ENCODE results near the gene GABBR2. TPM values are rescaled to one million over a fixed set of nuclear protein-coding genes. Genes with fewer than 3 reads are reported as not detected.

Gene GABBR2
- total and polyA plus RNA-seq, 2 of the 8 experiments (the other 6 are each of a cell fraction or from before 2014, with no cell fraction given), result 0.50 to 1.2 TPM

DNA sequence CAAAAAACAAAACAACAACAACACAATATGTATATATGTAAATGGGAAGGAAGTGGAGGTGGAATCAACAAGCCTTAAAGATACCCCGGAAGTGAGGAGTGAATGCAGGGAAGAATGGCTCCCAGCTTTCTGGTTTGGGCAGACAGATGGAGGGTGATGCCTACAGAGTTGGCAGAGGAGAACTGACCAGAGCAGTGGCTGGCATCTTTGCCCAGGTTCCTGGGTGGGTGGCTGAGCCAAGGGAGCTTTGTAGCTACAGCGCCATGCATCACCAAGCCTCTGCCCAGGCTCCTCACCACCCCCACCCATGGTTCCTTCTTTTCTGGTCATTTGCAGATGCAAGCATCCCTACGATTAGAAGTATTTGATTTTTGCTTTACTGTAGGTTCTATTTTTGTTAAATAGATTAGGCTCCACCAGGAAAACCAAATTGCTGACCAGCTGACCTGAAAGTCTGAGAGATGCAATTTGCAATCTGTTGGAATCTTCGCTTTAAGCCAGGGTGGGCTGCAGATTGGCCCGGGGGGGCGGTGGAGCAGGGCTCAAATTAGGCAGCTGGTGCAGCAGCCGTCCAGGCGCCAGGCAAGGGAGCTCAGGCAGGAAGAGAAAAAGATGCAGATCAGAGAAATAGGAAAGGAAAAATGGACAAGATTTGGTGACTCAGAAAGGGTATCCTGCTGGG lies 290.0 kb downstream of the GABBR2 start:
- CTCF ChIA-PET (ENCODE audit: partially characterized antibody), result interaction anchor here (0.7 to 5.0 kb wide), 10 partner anchors 9 to 356 kb away, joined by 3 to 29 read pairs (median 4); no protein-coding TSS in a partner anchor
- Histone ChIP-seq H4K8ac (ENCODE audit: extremely low read depth, insufficient read depth, low read length) (no peak overlapping the region), H3K23me2 (ENCODE audit: low read depth, low read length) (no peaks in the 10 kb centered on the region), H2BK5ac (ENCODE audit: low read depth, low read length) (no peak overlapping the region), H2BK15ac (ENCODE audit: low read length) (no peak overlapping the region), H3K27me3 (replicated peaks in 1 of 4; ENCODE audit: control insufficient read depth in 3 of 4, extremely low read depth in 1 of 4, insufficient read depth in 3 of 4, low read length in 3 of 4) (no peaks in the 10 kb centered on the region), H3K4me1 (replicated peaks in 1 of 4; ENCODE audit: control insufficient read depth in 3 of 4, insufficient read depth in 4 of 4, low read length in 3 of 4) (peaks cover 0 to 2% (median under 1%) of the 10 kb centered on the region in 4 experiments; a peak in 1 of 7 replicates), H3K36me3 (ENCODE audit: control insufficient read depth in 2 of 4, insufficient read depth in 4 of 4, low read length in 3 of 4) (no peaks in the 10 kb centered on the region), H3K18ac (ENCODE audit: extremely low read depth, low read length) (no peak overlapping the region), H2AK5ac (ENCODE audit: low read depth, low read length) (no peak overlapping the region), H3K9ac (replicated peaks in 1 of 4; ENCODE audit: extremely low read depth in 1 of 4, low read depth in 3 of 4, low read length in 3 of 4) (no peak overlapping the region), H3K27ac (ENCODE audit: low read depth, low read length) (no peak overlapping the region), H3K79me2 (ENCODE audit: control insufficient read depth in 1 of 2, insufficient read depth in 2 of 2, low read length in 2 of 2) (no peaks in the 10 kb centered on the region), H4K20me1 (replicated peaks in 1 of 2; ENCODE audit: control insufficient read depth in 1 of 2, insufficient read depth in 2 of 2, low read length in 2 of 2) (no peaks in the 10 kb centered on the region), H3K4me3 (ENCODE audit: extremely low read depth in 1 of 4, insufficient read depth in 2 of 4, low read depth in 3 of 4, low read length in 4 of 4) (no peak overlapping the region), H2BK12ac (ENCODE audit: low read depth, low read length) (no peak overlapping the region), H3K79me1 (ENCODE audit: low read depth, low read length) (no peaks in the 10 kb centered on the region), H3K4me2 (ENCODE audit: insufficient read depth in 1 of 2, low read depth in 2 of 2, low read length in 2 of 2) (no peak overlapping the region), H2BK120ac (replicated peaks; ENCODE audit: low read depth, low read length) (no peak overlapping the region), H3K14ac (ENCODE audit: insufficient read length) (no peak overlapping the region), H3K56ac (replicated peaks; ENCODE audit: insufficient read length, low read depth, low read length) (no peak overlapping the region), H3K4ac (replicated peaks; ENCODE audit: insufficient read length, low read depth, low read length) (no peak overlapping the region), H4K5ac (ENCODE audit: insufficient read length, low read depth, low read length) (no peak overlapping the region), H3K23ac (ENCODE audit: insufficient read length) (no peak overlapping the region), H2AFZ (ENCODE audit: low read length) (no peak overlapping the region), H2BK20ac (ENCODE audit: low read length) (no peak overlapping the region), H3K9me3 (ENCODE audit: insufficient read depth in 2 of 2, low read depth in 1 of 2, low read length in 1 of 2) (no peaks in the 10 kb centered on the region), H4K91ac (replicated peaks; ENCODE audit: insufficient read length, low read length) (no peak overlapping the region)
- WGBS, 2 experiments (ENCODE audit: extremely low coverage in 1 of 2, insufficient coverage in 1 of 2, insufficient read length in 1 of 2, insufficient replicate concordance in 2 of 2, low coverage in 1 of 2, low lambda C conversion rate in 2 of 2, missing lambda C conversion rate in 1 of 2), result 85% methylated on average over 8 of the region's 8 CpGs; no CpG with 5 or more reads in 1 of the 2 experiments
- DNase-seq (ENCODE audit: low read depth in 1 of 2, low spot score in 2 of 2) (no peak), FAIRE-seq (no peak)
- POLR2A ChIA-PET (ENCODE audit: partially characterized antibody), result no interaction called here
- TF ChIP-seq KDM4A (IDR thresholded peaks at IDR 0.05; ENCODE audit: low read depth, low read length, severe bottlenecking) (no peak), SIN3A (conservative IDR thresholded peaks at IDR 0.05 in 1 of 2, IDR thresholded peaks at IDR 0.05 in 1 of 2; ENCODE audit: low read depth in 1 of 2, low read length in 2 of 2) (no peak), RFX5 (IDR thresholded peaks at IDR 0.05; ENCODE audit: borderline replicate concordance, low read depth, low read length) (no peak), CREB1 (IDR thresholded peaks at IDR 0.05) (no peak), ZNF274 (IDR thresholded peaks at IDR 0.05; ENCODE audit: borderline replicate concordance, extremely low read depth, low read length) (no peak), FOSL1 (IDR thresholded peaks at IDR 0.05; ENCODE audit: insufficient read depth, low read depth, low read length) (no peak), CTBP2 (IDR thresholded peaks at IDR 0.05; ENCODE audit: borderline replicate concordance, insufficient read depth, insufficient read length, low read length) (no peak), CHD1 (IDR thresholded peaks at IDR 0.05; ENCODE audit: low read depth, low read length) (no peak)
- TF ChIP-seq, protein P1, sequence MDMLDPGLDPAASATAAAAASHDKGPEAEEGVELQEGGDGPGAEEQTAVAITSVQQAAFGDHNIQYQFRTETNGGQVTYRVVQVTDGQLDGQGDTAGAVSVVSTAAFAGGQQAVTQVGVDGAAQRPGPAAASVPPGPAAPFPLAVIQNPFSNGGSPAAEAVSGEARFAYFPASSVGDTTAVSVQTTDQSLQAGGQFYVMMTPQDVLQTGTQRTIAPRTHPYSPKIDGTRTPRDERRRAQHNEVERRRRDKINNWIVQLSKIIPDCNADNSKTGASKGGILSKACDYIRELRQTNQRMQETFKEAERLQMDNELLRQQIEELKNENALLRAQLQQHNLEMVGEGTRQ (IDR thresholded peaks at IDR 0.05; ENCODE audit: low read length), result no peak

Measured in H1 (cell line).